OCI-LY7 (cell line): Measurements from ENCODE around the gene PMM2. TPM values are rescaled to one million over a fixed set of nuclear protein-coding genes. Genes with fewer than 3 reads are reported as not detected.

Source experiments
- BruUV-seq: library from RNA; stranded (reverse); fragments of 400-500 nt; replicated peaks from 2 replicates; lab custom pipeline; 2021; lab: Mats Ljungman, UMichigan
- CTCF ChIA-PET: fragments of 300-600 bp; sonication (Branson Sonifier 250); formaldehyde crosslinking; loops from one replicate; lab custom pipeline; 2022; ENCODE audit warnings: antibody characterized with exemption; ENCODE audit not compliant: unreplicated experiment; lab: Charles Lee
- POLR2A ChIA-PET: fragments of 300-600 bp; sonication (Branson Sonifier 250); formaldehyde crosslinking; loops from one replicate; lab custom pipeline; 2022; ENCODE audit warnings: antibody characterized with exemption; lab: Charles Lee
- DNase-seq: peaks from one replicate; pipeline ENCODE4 v3.0.0-alpha.2; 2015; ENCODE audit warnings: low spot score
- H2AFZ ChIP-seq: fragments of 200-600 bp; sonication (generic), shearing (Covaris generic); 2 replicates; pipeline ENCODE4 v1.6.1; 2014; ENCODE audit warnings: mild to moderate bottlenecking, antibody characterized with exemption, low read length, moderate library complexity
- H3K27ac ChIP-seq: fragments of 200-600 bp; sonication (generic); 2 replicates; pipeline ENCODE4 v1.5.1; 2014; ENCODE audit warnings: mixed run types, low read depth, mild to moderate bottlenecking, moderate library complexity, low read length, inconsistent platforms; ENCODE audit not compliant: poor library complexity, severe bottlenecking
- H3K36me3 ChIP-seq: fragments of 200-600 bp; sonication (generic); 2 replicates; pipeline ENCODE4 v1.6.1; 2014; ENCODE audit warnings: mild to moderate bottlenecking, antibody characterized with exemption, low read length, moderate library complexity, mixed read lengths; ENCODE audit not compliant: insufficient read depth
- H3K4me1 ChIP-seq: fragments of 200-600 bp; sonication (generic); 2 replicates; pipeline ENCODE4 v1.5.1; 2014; ENCODE audit warnings: mild to moderate bottlenecking, low read length; ENCODE audit not compliant: insufficient read depth, poor library complexity, severe bottlenecking
- H3K4me2 ChIP-seq: fragments of 200-600 bp; sonication (generic); 2 replicates; pipeline ENCODE4 v1.6.1; 2014; ENCODE audit warnings: mild to moderate bottlenecking, low read length
- H3K4me3 ChIP-seq: fragments of 200-600 bp; sonication (generic); 2 replicates; pipeline ENCODE4 v1.5.1; 2014; ENCODE audit warnings: mild to moderate bottlenecking, low read depth, low read length; ENCODE audit not compliant: poor library complexity, severe bottlenecking
- H3K79me2 ChIP-seq: fragments of 200-600 bp; sonication (generic); 2 replicates; pipeline ENCODE4 v1.6.1; 2016; ENCODE audit warnings: low read depth, mild to moderate bottlenecking, low read length, moderate library complexity, mixed read lengths; ENCODE audit not compliant: insufficient read depth
- H3K9me2 ChIP-seq: fragments of 200-600 bp; sonication (generic); 2 replicates; pipeline ENCODE4 v1.6.1; 2016; ENCODE audit warnings: mild to moderate bottlenecking, low read length, mixed read lengths; ENCODE audit not compliant: insufficient read depth
- H3K9me3 ChIP-seq: fragments of 200-600 bp; sonication (generic); 2 replicates; pipeline ENCODE4 v1.6.1; 2014; ENCODE audit warnings: mild to moderate bottlenecking, mixed run types, low read length, mixed read lengths
- H4K20me1 ChIP-seq: fragments of 200-600 bp; sonication (generic); 2 replicates; pipeline ENCODE4 v1.6.1; 2014; ENCODE audit warnings: mild to moderate bottlenecking, antibody characterized with exemption, low read length, moderate library complexity, mixed read lengths; ENCODE audit not compliant: insufficient read depth
- CTCF ChIP-seq: fragments of 200-600 bp; sonication (generic); conservative IDR thresholded peaks from 2 replicates; pipeline ENCODE4 v1.5.1; 2014; ENCODE audit warnings: mild to moderate bottlenecking, antibody characterized with exemption, low read length, moderate library complexity, mixed read lengths
- EZH2phosphoT487 ChIP-seq: fragments of 200-600 bp; sonication (generic); IDR thresholded peaks from 2 replicates; pipeline ENCODE4 v1.6.1; 2018; ENCODE audit warnings: low read depth, borderline replicate concordance, mild to moderate bottlenecking, mixed run types, antibody characterized with exemption, low read length, moderate library complexity, mixed read lengths
- intact Hi-C: fragments of 100-400 bp; cut with micrococcal nuclease; formaldehyde crosslinking; loops from one replicate; pipeline ENCODE4 v1.10.0; 2022; ENCODE audit not compliant: unreplicated experiment
- total RNA-seq, 2 experiments: library from RNA; depleted of rRNA in 1 of 2; stranded (reverse); fragments of >200 nt in 1 of 2; shearing (Covaris generic) in 1 of 2; gene quantifications; 2 replicates each; pipeline ENCODE4 v1.2.3, GENCODE V29; 2014 to 2022

PMM2 gene
- total RNA-seq, 2 experiments from 2014 or later, result 39.1 to 53.9 TPM

GRCh38 chr16:8751481-8752311 lies 45.9 kb upstream of the PMM2 start:
- no peak overlapping the region for H3K27ac ChIP-seq
- TF ChIP-seq CTCF (no peak), EZH2phosphoT487 (no peak)
- no peaks in the 10 kb centered on the region for H3K9me3 ChIP-seq
- no peak overlapping the region for H2AFZ ChIP-seq
- no peak overlapping the region for H3K4me2 ChIP-seq
- no TSS peak for BruUV-seq
- POLR2A ChIA-PET, result interaction anchor here (0.7 kb wide), 1 partner anchor 1524 kb away, joined by 3 read pairs; no protein-coding TSS in a partner anchor
- H3K4me1 ChIP-seq, result no peaks in the 10 kb centered on the region
- intact Hi-C loops, result no loop called here
- H3K9me2 ChIP-seq, result no peaks in the 10 kb centered on the region
- CTCF ChIA-PET, result no interaction called here
- H3K79me2 ChIP-seq, result no peaks in the 10 kb centered on the region
- H3K36me3 ChIP-seq, result no peaks in the 10 kb centered on the region
- H4K20me1 ChIP-seq, result no peaks in the 10 kb centered on the region
- no peak overlapping the region for H3K4me3 ChIP-seq
- no peak for DNase-seq

- BruUV-seq, result no TSS peak
- Histone ChIP-seq H3K79me2 (no peaks in the 10 kb centered on the region), H3K4me2 (no peak overlapping the region), H3K9me3 (no peaks in the 10 kb centered on the region), H3K4me3 (no peak overlapping the region), H3K36me3 (no peaks in the 10 kb centered on the region), H3K9me2 (no peaks in the 10 kb centered on the region), H4K20me1 (no peaks in the 10 kb centered on the region), H2AFZ (no peak overlapping the region), H3K27ac (no peak overlapping the region), H3K4me1 (no peaks in the 10 kb centered on the region)
- TF ChIP-seq EZH2phosphoT487, result no peak
- no peak for TF ChIP-seq CTCF
- POLR2A ChIA-PET, result interaction anchor here (0.6 kb wide), 1 partner anchor 45 kb away, joined by 4 read pairs; no protein-coding TSS in a partner anchor
- CTCF ChIA-PET, result no interaction called here
- intact Hi-C loops, result no loop called here
- DNase-seq, result no peak
Measured at GRCh38 chr16:8752706-8753105, 44.9 kb upstream of the PMM2 start.
